ENCODE measurements around the gene ZNF221. TPM values are rescaled to one million over a fixed set of nuclear protein-coding genes. Genes with fewer than 3 reads are reported as not detected.

ZNF221 gene
- total and polyA plus RNA-seq, 7 experiments from 2014 or later = 0.65 to 2.0 (median 1.0) TPM

DNA sequence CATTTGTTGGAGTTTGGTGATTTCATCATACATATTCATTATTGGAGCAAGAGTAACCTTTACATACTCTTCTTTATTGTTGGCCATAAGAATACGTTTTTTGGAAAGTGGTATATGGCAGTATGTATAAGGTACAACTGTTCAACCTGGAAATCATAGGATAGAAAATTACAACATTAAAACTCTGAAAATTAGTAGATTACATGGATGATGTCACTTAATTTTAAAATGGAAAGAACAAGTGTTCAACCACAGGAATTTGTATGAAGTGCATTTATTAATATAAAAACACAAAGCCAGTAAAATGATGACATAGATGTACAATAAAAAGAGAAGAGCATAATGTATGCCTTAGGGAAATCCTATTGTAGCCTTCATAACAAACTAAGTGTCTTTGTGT, 25.7 kb downstream of the ZNF221 start:
- intact Hi-C loops (cut with micrococcal nuclease) = no loop called here
- DNase-seq = no peak
- CTCF ChIA-PET = no interaction called here
- H3K27ac Mint-ChIP-seq = no peak overlapping the region
- H3K9me3 ChIP-seq (ENCODE audit: control insufficient read depth in 2 of 3, low read length in 3 of 3) = peaks cover 0 to 27% (median 4%) of the 10 kb centered on the region in 3 experiments
- ATAC-seq = no peak
- no peak overlapping the region for H3K4me3 ChIP-seq (ENCODE audit: low read length)
- no peaks in the 10 kb centered on the region for H3K36me3 ChIP-seq (ENCODE audit: control insufficient read depth in 2 of 3, insufficient read depth in 3 of 3, low read length in 3 of 3)
- H3K27me3 Mint-ChIP-seq = peaks cover 0 to 8% (median 0%) of the 10 kb centered on the region in 5 donors
- POLR2A ChIA-PET = no interaction called here
- no peaks in the 10 kb centered on the region for H3K27me3 ChIP-seq (ENCODE audit: control insufficient read depth in 2 of 2, insufficient read depth in 2 of 2, low read length in 2 of 2)
- H3K4me1 Mint-ChIP-seq = no peaks in the 10 kb centered on the region
- no peaks in the 10 kb centered on the region for H3K4me1 ChIP-seq (ENCODE audit: control insufficient read depth in 2 of 2, insufficient read depth in 2 of 2, low read length in 2 of 2)
- H3K4me3 Mint-ChIP-seq = no peak overlapping the region
- H3K27ac ChIP-seq (ENCODE audit: low read depth, low read length) = no peak overlapping the region
- peaks cover 5 to 58% (median 33%) of the 10 kb centered on the region in 11 donors for H3K9me3 Mint-ChIP-seq
- peaks cover 0 to 19% (median 7%) of the 10 kb centered on the region in 5 donors for H3K36me3 Mint-ChIP-seq

DNA sequence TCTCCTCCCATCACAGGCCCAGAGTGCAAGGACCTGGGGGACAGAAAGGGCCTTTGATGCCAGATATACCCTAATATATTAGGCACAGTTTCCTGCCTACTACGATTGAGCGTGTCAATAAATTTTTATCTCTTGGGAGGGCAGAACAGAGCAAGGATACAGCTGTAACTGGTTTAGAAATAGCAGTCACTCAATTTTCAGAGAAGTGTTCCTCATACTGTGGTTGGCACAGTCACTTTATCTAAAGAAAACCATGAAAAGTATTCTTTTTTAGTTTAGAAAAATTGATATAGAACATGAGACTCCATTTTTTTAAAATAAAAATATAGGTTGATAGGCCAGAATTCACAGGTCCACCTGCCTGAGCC, 32.5 kb downstream of the ZNF221 start:
- Histone ChIP-seq H3K9me3 (ENCODE audit: control insufficient read depth in 2 of 3, low read length in 3 of 3) (peaks cover 0 to 3% (median 0%) of the 10 kb centered on the region in 3 experiments), H3K27me3 (ENCODE audit: control insufficient read depth in 2 of 2, insufficient read depth in 2 of 2, low read length in 2 of 2) (no peaks in the 10 kb centered on the region), H3K27ac (ENCODE audit: low read depth, low read length) (peak overlapping the region; percentile 79), H3K36me3 (ENCODE audit: control insufficient read depth in 2 of 3, insufficient read depth in 3 of 3, low read length in 3 of 3) (peaks cover 0 to 10% (median 0%) of the 10 kb centered on the region in 3 experiments), H3K4me3 (ENCODE audit: low read length) (peak overlapping the region; percentile 96), H3K4me1 (ENCODE audit: control insufficient read depth in 2 of 2, insufficient read depth in 2 of 2, low read length in 2 of 2) (peaks cover 0 to 3% of the 10 kb centered on the region in 2 donors)
- Mint-ChIP-seq H3K9me3 (peaks cover 0 to 16% (median 5%) of the 10 kb centered on the region in 11 donors), H3K27ac (peak overlapping the region; percentile 2 to 94 (median 55)), H3K4me1 (peaks cover 0 to 24% (median 14%) of the 10 kb centered on the region in 7 donors), H3K36me3 (peaks cover 0 to 24% (median 18%) of the 10 kb centered on the region in 5 donors), H3K27me3 (no peaks in the 10 kb centered on the region), H3K4me3 (peak overlapping the region; percentile 73 to 97 (median 92))
- ChIA-PET POLR2A (no interaction called here), CTCF (interaction anchor here (0.7 kb wide), 1 partner anchor 48 kb away, joined by 4 read pairs; no protein-coding TSS in a partner anchor)
- DNase-seq = no peak
- intact Hi-C loops (cut with micrococcal nuclease) = loop anchor here in 1 of 2 donors (2.0 to 10.0 kb wide), 2 partner anchors 33 to 321 kb away; partner anchors contain the start of genes ZNF221 and ZNF235
- ATAC-seq = no peak

DNA sequence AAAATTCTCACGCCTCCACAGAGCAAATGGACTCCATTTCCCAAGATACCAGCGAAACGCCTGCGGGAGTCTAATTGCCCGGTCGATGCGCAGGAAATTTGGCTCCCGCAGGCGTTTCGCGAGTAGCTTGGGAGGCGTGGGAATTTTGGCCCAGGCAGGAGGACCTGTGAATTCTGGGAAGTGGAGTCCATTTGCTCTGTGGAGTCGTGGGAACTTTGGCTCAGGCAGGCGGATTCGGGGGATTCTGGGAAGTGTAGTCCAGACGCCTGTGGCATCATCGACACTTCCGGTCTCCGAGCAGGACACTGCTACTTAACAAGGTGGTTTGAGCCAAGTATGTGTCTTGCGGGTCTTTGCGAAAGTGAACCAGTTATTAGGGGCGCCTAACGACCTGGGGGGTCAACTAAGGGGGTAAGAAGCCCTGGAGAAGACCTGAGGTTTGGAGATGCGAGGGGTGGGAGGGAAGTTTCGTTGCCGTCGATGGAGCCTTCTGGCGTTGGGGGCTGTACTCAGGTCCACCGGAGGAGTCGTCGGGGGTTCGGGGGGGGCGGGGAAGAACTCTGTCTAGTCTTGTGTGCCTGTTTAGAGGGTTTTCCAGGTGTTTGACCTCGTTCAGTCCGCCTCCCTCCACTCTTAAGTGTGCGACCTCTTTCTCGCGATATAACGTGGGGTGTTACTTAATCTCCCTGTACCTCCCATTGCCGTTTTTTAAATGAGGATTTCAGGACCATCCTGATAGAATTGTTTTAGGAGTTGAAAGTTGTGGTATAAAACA, 33.1 kb downstream of the ZNF221 start, which contains the start of gene ZNF155:
TSS of gene ZNF155 (plus strand) at position 277 of the 775 bp plus-strand sequence. CDS start 4,356 bp downstream, outside the sequence.
- CTCF ChIA-PET = interaction anchor here (0.7 kb wide), 1 partner anchor 48 kb away, joined by 4 read pairs; no protein-coding TSS in a partner anchor
- Mint-ChIP-seq H3K9me3 (peaks cover 0 to 16% (median 8%) of the 10 kb centered on the region in 11 donors), H3K27ac (peak within 1 kb of the TSS; percentile 72 to 97 (median 93)), H3K36me3 (peaks cover 2 to 27% (median 24%) of the 10 kb centered on the region in 5 donors), H3K4me1 (peaks cover 0 to 28% (median 14%) of the 10 kb centered on the region in 7 donors), H3K4me3 (peak within 1 kb of the TSS; percentile 89 to 99 (median 96)), H3K27me3 (no peaks in the 10 kb centered on the region)
- ATAC-seq (peak; percentile 92), DNase-seq (peak; percentile 46 to 72 (median 64))
- peaks cover 0 to 3% (median 0%) of the 10 kb centered on the region in 3 experiments for H3K9me3 ChIP-seq (ENCODE audit: control insufficient read depth in 2 of 3, low read length in 3 of 3)
- POLR2A ChIA-PET = interaction anchor here (0.6 to 1.2 kb wide), 2 partner anchors 111 to 225 kb away, joined by 3 to 7 read pairs; no protein-coding TSS in a partner anchor
- peaks cover 0 to 14% (median 5%) of the 10 kb centered on the region in 3 experiments for H3K36me3 ChIP-seq (ENCODE audit: control insufficient read depth in 2 of 3, insufficient read depth in 3 of 3, low read length in 3 of 3)
- peaks cover 0 to 3% of the 10 kb centered on the region in 2 donors for H3K4me1 ChIP-seq (ENCODE audit: control insufficient read depth in 2 of 2, insufficient read depth in 2 of 2, low read length in 2 of 2)
- intact Hi-C loops (cut with micrococcal nuclease) = loop anchor here (1.0 to 10.0 kb wide), 9 partner anchors 18 to 321 kb away; partner anchors contain the start of genes ZNF221 (in 2 of the 2), ZNF224 (in 2 of the 2), ZNF230 (in 2 of the 2) and ZNF45 (in 2 of the 2)
- H3K4me3 ChIP-seq (ENCODE audit: low read length) = peak within 1 kb of the TSS; percentile 96
- H3K27me3 ChIP-seq (ENCODE audit: control insufficient read depth in 2 of 2, insufficient read depth in 2 of 2, low read length in 2 of 2) = no peaks in the 10 kb centered on the region
- peak within 1 kb of the TSS; percentile 79 for H3K27ac ChIP-seq (ENCODE audit: low read depth, low read length)

DNA sequence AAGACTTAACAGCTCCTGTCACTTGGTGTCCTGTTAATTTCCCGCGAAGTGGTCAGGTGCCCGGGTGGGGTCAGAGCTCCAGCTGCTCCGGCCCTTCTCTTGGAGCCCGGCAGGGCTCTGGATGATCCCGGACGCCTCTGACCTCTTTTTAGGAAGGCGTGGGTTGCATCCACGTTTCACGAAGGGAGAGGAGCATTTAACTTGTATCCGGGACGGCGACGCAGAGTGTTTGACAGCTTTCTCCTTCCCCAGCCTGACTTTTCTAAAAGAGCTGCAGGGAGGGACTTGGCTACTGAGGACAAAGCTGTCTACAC, 33.6 kb downstream of the ZNF221 start:
- H3K27ac ChIP-seq (ENCODE audit: low read depth, low read length) = peak overlapping the region; percentile 79
- peaks cover 0 to 3% of the 10 kb centered on the region in 2 donors for H3K4me1 ChIP-seq (ENCODE audit: control insufficient read depth in 2 of 2, insufficient read depth in 2 of 2, low read length in 2 of 2)
- DNase-seq = no peak
- intact Hi-C loops (cut with micrococcal nuclease) = loop anchor here (1.0 to 10.0 kb wide), 8 partner anchors 18 to 320 kb away; partner anchors contain the start of genes ZNF224 (in 2 of the 2), ZNF230 (in 2 of the 2), ZNF45 (in 2 of the 2) and ZNF221 (in 1 of the 2)
- H3K27me3 Mint-ChIP-seq = no peaks in the 10 kb centered on the region
- peaks cover 0 to 3% (median 0%) of the 10 kb centered on the region in 3 experiments for H3K9me3 ChIP-seq (ENCODE audit: control insufficient read depth in 2 of 3, low read length in 3 of 3)
- POLR2A ChIA-PET = interaction anchor here (0.6 to 1.2 kb wide), 2 partner anchors 110 to 226 kb away, joined by 3 to 7 read pairs; no protein-coding TSS in a partner anchor
- CTCF ChIA-PET = no interaction called here
- peaks cover 4 to 20% (median 10%) of the 10 kb centered on the region in 3 experiments for H3K36me3 ChIP-seq (ENCODE audit: control insufficient read depth in 2 of 3, insufficient read depth in 3 of 3, low read length in 3 of 3)
- peak overlapping the region; percentile 89 to 99 (median 96) for H3K4me3 Mint-ChIP-seq
- no peaks in the 10 kb centered on the region for H3K27me3 ChIP-seq (ENCODE audit: control insufficient read depth in 2 of 2, insufficient read depth in 2 of 2, low read length in 2 of 2)
- H3K36me3 Mint-ChIP-seq = peaks cover 8 to 33% (median 29%) of the 10 kb centered on the region in 5 donors
- H3K9me3 Mint-ChIP-seq = peaks cover 0 to 16% (median 10%) of the 10 kb centered on the region in 11 donors
- ATAC-seq = no peak
- peak overlapping the region; percentile 96 for H3K4me3 ChIP-seq (ENCODE audit: low read length)
- peaks cover 0 to 28% (median 14%) of the 10 kb centered on the region in 7 donors for H3K4me1 Mint-ChIP-seq
- H3K27ac Mint-ChIP-seq = peak overlapping the region in 8 of 9 donors; percentile 72 to 97 (median 90)

DNA sequence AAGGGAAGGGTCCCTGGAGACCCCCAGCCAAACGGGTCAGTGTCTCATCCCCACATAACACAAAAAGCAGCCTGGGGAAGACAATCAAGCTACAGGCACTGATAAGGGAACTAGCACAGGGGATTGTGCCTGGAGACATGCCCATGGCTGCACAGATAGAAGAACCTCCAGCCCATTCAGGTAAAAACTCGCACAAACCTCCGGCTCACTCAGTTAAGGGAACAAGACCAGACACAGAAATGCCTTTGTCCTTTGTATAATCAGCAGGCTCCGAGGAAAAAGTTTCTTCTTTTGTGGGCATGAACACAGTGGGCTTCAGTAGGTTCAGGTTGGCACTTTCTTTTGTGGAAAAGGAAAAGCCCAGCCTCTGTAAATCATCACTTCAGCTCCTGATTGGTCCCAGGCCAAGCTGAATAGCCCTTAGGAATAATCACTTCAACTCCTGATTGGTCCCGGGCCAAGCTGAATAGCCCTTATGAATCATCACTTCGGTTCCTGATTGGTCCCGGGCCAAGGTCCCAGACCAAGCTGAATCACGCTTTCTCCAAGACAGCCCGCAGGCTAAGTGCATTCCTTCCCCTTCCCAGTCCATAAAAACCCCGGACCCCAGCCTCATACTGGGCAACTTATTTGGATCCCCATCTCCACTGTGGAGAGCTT, 46.7 kb downstream of the ZNF221 start:
- DNase-seq (no peak), ATAC-seq (no peak)
- Mint-ChIP-seq H3K36me3 (peaks cover 30 to 60% (median 55%) of the 10 kb centered on the region in 5 donors), H3K4me3 (no peak overlapping the region), H3K27ac (no peak overlapping the region), H3K27me3 (peaks cover 0 to 2% (median 0%) of the 10 kb centered on the region in 5 donors), H3K9me3 (peaks cover 16 to 62% (median 39%) of the 10 kb centered on the region in 11 donors), H3K4me1 (peaks cover 5 to 10% (median 10%) of the 10 kb centered on the region in 7 donors)
- H3K27ac ChIP-seq (ENCODE audit: low read depth, low read length) = no peak overlapping the region
- ChIA-PET CTCF (no interaction called here), POLR2A (no interaction called here)
- peaks cover 6 to 50% (median 11%) of the 10 kb centered on the region in 3 experiments for H3K36me3 ChIP-seq (ENCODE audit: control insufficient read depth in 2 of 3, insufficient read depth in 3 of 3, low read length in 3 of 3)
- peaks cover 0 to 23% (median 4%) of the 10 kb centered on the region in 3 experiments for H3K9me3 ChIP-seq (ENCODE audit: control insufficient read depth in 2 of 3, low read length in 3 of 3)
- no peaks in the 10 kb centered on the region for H3K4me1 ChIP-seq (ENCODE audit: control insufficient read depth in 2 of 2, insufficient read depth in 2 of 2, low read length in 2 of 2)
- H3K4me3 ChIP-seq (ENCODE audit: low read length) = no peak overlapping the region
- intact Hi-C loops (cut with micrococcal nuclease) = no loop called here
- no peaks in the 10 kb centered on the region for H3K27me3 ChIP-seq (ENCODE audit: control insufficient read depth in 2 of 2, insufficient read depth in 2 of 2, low read length in 2 of 2)

DNA sequence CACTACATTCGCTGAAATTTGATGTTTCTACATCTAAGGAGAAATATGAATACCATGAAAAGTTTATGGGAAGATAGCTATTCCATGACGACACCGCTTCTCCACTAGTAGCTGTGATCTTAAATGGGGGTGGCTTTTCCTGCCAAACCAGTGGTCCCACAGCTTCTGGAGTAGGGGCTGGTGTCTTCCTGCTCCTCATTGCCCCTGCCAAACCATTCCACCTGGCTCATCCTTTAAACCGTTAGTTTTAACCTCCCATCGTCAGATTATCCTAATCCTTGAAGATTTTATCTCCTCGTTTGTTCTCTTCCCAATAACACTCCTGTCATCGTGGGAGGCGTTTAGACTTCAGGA, 51.2 kb downstream of the ZNF221 start:
- Histone ChIP-seq H3K27ac (ENCODE audit: low read depth, low read length) (peak overlapping the region; percentile 80), H3K4me1 (ENCODE audit: control insufficient read depth in 2 of 2, insufficient read depth in 2 of 2, low read length in 2 of 2) (peaks cover 0 to 8% of the 10 kb centered on the region in 2 donors), H3K4me3 (ENCODE audit: low read length) (peak overlapping the region; percentile 88), H3K36me3 (ENCODE audit: control insufficient read depth in 2 of 3, insufficient read depth in 3 of 3, low read length in 3 of 3) (peaks cover 0 to 25% (median 0%) of the 10 kb centered on the region in 3 experiments), H3K27me3 (ENCODE audit: control insufficient read depth in 2 of 2, insufficient read depth in 2 of 2, low read length in 2 of 2) (no peaks in the 10 kb centered on the region), H3K9me3 (ENCODE audit: control insufficient read depth in 2 of 3, low read length in 3 of 3) (peaks cover 3 to 28% (median 4%) of the 10 kb centered on the region in 3 experiments)
- Mint-ChIP-seq H3K4me3 (peak overlapping the region; percentile 96 to 100 (median 99)), H3K36me3 (peaks cover 20 to 41% (median 33%) of the 10 kb centered on the region in 5 donors), H3K4me1 (peaks cover 15 to 29% (median 20%) of the 10 kb centered on the region in 7 donors), H3K27me3 (peaks cover 0 to 2% (median 0%) of the 10 kb centered on the region in 5 donors), H3K27ac (peak overlapping the region; percentile 87 to 98 (median 95)), H3K9me3 (peaks cover 12 to 54% (median 37%) of the 10 kb centered on the region in 11 donors)
- DNase-seq (no peak), ATAC-seq (no peak)
- CTCF ChIA-PET = no interaction called here
- POLR2A ChIA-PET = interaction anchor here (0.6 to 1.2 kb wide), 3 partner anchors 49 to 70 kb away, joined by 3 read pairs; no protein-coding TSS in a partner anchor
- intact Hi-C loops (cut with micrococcal nuclease) = loop anchor here (1.0 to 2.0 kb wide), 15 partner anchors 18 to 303 kb away; partner anchors contain the start of genes ZNF155 (in 2 of the 2), ZNF222 (in 2 of the 2), ZNF224 (in 2 of the 2) and ZNF225 (in 2 of the 2)
